GM19455 (cell line): ENCODE data around the gene CENPF.
"Not testable (repeated sequence)": the region's sequence is repeated elsewhere in the genome, so short reads cannot be mapped to it uniquely, and the experiment has no call there.

Experiments used
- ATAC-seq: cut with Tn5 transposase; IDR thresholded peaks from one replicate; pipeline ENCODE4 v1.9.1; 2021; ENCODE audit not compliant: unreplicated experiment

CENPF gene, protein sequence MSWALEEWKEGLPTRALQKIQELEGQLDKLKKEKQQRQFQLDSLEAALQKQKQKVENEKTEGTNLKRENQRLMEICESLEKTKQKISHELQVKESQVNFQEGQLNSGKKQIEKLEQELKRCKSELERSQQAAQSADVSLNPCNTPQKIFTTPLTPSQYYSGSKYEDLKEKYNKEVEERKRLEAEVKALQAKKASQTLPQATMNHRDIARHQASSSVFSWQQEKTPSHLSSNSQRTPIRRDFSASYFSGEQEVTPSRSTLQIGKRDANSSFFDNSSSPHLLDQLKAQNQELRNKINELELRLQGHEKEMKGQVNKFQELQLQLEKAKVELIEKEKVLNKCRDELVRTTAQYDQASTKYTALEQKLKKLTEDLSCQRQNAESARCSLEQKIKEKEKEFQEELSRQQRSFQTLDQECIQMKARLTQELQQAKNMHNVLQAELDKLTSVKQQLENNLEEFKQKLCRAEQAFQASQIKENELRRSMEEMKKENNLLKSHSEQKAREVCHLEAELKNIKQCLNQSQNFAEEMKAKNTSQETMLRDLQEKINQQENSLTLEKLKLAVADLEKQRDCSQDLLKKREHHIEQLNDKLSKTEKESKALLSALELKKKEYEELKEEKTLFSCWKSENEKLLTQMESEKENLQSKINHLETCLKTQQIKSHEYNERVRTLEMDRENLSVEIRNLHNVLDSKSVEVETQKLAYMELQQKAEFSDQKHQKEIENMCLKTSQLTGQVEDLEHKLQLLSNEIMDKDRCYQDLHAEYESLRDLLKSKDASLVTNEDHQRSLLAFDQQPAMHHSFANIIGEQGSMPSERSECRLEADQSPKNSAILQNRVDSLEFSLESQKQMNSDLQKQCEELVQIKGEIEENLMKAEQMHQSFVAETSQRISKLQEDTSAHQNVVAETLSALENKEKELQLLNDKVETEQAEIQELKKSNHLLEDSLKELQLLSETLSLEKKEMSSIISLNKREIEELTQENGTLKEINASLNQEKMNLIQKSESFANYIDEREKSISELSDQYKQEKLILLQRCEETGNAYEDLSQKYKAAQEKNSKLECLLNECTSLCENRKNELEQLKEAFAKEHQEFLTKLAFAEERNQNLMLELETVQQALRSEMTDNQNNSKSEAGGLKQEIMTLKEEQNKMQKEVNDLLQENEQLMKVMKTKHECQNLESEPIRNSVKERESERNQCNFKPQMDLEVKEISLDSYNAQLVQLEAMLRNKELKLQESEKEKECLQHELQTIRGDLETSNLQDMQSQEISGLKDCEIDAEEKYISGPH (N-terminal part only)

DNA sequence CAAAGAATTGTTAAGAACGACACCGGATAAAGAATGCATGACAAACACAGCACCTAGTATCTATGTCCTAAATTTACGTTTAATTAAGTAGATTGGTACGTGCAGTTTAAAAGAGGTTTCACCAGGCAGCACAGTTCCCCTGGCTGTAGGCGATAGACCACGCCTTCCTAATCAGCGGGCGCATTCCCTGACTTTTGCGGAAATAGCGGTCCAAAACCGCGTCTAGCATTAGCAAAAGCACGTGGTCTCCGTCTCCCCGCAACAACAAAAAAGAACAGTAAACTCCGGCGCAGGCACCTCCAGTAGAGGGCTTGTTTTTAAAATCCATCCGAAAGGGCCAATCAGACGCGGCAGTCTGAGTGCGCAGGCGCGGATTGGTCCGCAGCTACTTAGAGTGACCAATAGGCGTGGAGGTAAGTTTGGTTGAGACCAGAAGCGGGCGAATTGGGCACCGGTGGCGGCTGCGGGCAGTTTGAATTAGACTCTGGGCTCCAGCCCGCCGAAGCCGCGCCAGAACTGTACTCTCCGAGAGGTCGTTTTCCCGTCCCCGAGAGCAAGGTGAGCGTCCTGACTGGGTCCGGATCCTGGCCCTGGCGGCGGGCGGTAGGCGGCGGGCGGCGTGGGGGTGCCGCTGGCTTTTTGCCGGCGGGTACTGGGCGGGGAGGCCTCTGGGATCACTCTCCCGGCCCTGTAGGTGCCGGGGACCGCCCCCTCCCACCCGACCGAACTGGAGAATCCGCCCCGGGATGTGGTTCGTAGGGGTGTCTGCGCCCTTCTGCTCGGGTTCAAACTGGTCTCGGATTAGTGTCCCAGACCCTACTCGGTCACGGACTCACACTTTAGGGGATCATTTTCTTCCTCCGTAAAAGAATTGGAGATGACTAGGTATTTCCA lies at the start of gene CENPF:
Gene CENPF, plus strand, starts transcription at position 432 of the 894 bp plus-strand sequence. CDS start 10,560 bp downstream, outside the sequence.
- ATAC-seq = peak; percentile 100

DNA sequence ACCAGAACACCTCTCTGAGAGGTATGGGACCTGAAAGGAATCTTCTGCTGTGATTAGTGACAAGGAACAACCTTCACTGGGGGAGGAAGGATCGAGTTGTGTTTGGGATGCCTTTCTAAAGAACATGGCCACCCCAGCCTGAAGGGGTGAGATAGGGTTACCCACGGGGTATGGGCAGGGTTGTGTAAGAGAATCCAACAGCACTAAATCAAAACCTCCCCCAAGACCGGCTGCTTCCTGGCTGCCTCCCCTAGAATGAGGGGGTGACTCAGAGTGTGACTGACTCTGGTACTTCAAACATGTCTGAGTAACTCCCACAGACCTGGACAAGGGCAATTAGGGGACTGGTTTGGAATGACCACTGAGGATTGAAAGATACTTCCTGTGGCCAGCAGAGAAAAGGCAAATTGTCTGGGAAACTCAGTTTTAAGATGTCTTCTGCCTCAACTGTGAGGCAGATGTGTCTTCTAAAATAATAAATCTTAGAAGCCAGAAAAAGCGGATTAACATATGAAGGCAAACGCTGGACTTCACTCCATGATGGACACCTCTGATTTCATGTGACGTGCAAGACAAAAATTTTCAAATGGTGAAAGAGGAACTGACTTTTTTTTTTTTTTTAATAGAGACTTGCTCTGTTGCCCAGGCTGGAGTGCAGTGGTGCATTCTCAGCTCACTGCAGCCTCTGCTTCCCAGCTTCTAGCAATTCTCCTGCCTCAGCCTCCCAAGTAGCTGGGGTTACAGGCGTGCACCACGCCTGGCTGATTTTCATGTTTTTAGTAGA lies 44.9 kb upstream of the CENPF start:
- ATAC-seq = no peak

DNA sequence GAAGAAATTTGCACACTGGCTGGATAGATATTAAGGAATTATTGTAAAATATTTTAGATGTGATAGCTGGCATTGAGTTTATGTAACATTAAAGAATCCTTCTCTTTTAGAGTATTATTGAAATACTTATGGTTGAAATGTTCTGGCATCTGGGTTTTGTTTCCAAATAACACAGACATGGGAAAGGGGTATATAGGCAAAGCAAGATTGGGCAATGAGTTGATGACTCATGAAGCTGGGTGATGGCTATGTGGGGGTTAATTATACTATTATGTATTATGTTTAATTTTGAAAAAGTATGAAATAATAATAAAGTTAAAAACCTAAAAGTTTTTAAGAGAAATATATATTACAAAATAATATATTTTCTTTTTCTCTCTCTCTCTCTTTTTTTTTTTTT lies 39.1 kb upstream of the CENPF start:
- no peak for ATAC-seq

DNA sequence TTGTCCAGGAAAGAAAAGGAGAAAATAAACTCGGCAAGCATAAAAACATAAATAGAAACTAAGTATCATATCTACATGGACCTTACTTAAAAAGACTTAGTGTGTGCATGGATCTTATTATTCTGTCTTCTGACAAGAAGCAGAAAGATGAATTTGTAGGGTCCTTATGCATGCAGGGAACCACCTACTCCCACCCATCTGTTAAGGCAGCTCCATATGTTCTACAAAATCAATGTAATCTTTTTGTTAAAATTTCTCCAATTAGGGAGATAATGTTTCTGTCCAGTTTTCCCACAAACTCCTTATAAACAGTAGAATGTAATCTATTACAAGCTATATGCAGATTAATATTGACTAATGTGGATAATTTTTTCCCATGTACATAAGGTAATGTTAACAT lies 37.7 kb upstream of the CENPF start:
- no peak for ATAC-seq

DNA sequence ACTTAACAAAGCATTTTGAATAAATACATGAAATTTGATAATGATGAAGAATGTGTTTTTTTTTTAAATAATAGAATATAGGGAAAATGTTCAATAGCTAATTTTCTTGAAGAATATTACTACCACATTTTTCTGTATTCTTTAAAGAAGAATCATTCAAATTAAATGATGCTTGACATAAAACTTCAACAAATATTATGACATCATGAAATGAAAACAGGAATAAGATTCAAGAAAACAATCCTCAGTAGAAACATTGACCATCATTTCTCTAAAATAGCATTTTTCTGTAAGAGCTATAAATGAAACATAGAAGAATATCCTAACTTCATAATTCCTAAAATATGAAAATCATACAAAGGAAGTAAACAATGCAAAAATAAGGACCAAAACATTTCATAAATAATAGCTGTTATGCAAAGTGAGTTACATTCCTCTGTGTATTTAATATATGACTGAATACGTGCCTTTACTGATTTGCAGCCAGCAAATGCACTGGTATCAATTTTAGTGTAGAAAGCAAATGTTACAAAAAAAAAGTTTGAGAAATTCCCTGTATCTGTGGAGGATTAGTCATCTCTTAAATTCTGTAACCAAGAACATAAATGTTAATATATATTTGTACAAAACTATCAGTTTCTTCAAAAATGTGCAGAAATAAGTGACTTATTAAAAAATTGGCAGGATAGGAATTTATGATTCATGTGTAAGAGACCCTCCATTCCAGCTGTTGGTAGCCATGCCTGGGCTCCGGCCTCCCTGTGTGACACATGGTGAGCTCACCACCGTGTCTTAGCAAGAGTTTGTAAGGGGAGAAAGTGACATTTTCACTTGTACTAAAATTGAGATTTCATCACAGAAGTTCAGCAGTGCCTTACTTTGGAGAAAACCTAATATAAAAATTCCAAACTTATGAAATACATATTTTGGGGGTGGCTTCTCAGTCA lies 36.6 kb upstream of the CENPF start:
- no peak for ATAC-seq

DNA sequence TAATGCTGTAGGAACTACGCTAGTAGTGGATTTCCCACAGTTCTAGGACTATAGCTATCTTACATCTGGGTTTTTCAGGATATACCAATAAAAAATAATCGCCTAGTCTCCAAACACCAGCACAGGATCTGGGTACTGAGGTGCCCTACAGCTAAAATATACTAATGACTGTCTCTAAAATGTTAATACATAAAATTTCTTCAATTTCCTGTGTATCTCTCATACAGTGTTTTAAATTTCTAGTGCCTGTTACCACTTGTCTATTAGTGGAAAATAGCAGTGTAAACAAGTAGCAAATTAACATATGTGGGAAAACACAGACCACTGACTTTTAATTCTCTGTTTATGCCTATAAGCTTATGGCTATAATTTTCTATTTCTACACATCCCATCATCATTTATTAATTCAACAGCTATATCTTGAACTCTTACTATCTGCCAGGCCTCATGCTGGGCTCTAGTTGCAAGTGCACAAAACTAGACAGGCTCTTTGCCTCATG lies 35.5 kb upstream of the CENPF start:
- no peak for ATAC-seq

DNA sequence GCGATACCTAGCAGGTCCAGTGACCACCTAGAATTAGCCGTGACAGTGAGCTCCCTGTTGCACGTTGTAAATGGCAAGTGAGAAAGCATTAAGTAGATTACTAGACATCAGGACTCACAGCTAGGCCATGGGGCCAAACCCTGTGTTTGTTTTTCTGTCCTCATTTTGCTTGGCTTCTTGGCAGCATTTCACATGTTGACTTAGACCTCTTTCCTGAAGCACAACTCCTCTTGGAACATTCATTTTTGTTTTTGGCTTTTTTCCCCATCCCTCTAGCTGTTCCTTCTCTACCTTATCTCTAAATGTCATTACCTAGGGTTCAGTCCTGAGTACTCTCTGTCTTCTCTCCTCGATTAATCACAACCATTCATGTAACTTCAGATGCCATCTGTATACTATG lies 34.7 kb upstream of the CENPF start:
- no peak for ATAC-seq

DNA sequence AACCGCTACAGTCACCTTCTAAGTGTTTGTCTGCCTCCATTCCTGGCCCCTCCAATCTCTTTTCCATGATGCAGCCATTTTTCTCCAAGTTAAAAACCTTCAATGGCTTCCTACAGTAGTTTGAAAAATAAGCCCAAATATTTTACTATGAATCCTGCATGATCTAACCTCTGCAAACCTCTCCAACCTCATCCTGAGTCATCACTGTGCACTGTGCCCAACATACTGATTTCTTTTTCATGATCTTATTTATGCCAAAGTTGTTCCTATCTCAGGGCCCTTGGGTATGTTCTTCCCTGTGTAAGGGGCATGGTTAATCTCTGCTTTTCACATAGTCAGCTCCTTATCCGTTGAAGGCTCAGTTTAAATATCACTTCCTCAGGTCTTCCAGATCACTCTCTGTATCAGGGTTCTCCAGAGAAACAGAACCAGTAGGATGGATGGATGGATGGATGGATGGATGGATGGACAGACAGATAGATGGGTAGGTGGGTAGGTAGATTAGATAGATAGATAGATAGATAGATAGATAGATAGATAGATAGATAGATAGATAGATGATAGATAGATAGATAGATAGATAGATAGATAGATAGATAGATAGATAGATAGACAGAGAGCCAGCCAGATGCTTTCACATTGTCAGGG lies 33.5 kb upstream of the CENPF start:
- no peak for ATAC-seq

DNA sequence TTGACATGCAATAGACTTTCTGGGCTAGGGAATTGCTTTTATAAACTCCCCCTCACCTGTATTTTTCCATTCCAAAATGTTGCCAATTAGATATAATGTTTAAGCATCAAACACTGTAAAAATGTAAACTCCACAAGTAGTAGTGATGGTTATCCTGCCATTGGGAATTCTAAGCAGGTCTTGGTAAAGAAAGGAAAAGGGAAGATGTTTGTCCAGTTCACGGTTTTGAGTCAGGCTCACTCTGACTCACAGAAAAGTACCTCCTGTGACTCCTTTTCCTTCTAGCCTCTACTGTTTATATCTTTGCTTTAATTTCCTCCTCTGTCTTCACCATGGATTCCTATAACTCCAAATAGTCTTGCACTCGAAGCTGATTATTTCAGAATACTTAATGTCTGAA lies 32.6 kb upstream of the CENPF start:
- no peak for ATAC-seq

DNA sequence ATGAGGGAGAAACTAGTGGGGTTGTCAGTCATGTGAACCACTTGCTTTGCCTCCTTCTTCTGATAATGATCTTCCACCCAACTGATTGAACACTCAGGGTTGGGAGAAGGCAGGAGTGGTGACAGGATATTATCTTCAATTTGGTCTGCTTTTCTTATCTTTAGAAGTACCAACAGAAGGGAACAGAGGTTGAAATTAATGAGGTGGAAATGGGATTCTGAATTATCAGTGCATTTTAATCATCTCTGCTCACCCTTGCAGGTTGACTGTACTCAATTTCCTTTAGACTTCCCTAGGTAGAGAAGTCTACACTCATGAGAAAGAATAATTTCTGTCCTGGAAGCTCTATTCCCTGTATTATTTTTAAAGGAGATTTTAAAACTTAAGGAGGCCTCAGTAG lies 31.7 kb upstream of the CENPF start:
- ATAC-seq = no peak

DNA sequence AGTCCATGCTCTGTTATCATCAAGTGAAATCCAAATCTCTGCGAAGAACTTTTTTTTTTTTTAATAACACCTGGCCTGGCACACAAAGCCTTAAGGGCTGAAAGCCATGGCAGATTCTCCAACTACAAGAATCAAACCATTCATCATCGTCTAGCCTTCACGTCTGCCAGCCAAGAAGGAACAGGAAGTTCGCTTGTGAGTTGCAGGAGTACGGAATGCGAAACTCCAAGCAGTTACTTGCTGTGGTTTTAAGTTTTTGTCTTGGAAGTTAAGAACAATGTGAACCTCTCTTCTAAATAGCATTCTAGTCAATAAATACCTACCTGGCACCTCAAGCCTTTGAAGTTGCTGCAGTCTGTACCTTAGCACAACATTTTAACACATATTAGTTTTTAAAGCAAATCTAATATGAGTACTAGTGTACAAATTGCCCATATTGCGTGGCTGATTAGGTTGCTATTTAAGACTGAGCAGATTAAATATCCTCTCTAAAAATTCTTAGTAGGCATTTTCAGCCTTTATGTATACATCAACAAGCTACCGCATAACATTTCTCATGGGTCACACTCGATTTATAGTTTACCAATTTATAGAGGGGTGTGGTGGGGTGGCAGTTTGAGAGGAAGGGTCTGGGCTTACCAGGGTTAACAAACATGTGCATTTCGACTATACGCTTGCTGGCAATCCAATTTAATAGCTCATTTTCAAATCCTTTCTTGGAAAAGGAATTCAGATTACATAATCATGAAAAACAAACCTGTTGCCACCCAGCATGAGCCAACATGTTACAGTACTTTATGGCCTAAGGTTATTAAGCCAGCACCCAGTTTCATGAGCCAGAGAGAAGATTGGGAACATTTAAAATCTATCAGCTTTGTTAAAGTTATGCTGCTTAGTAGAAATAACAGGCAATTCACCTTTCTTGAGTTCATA lies 29.3 kb upstream of the CENPF start:
- no peak for ATAC-seq

DNA sequence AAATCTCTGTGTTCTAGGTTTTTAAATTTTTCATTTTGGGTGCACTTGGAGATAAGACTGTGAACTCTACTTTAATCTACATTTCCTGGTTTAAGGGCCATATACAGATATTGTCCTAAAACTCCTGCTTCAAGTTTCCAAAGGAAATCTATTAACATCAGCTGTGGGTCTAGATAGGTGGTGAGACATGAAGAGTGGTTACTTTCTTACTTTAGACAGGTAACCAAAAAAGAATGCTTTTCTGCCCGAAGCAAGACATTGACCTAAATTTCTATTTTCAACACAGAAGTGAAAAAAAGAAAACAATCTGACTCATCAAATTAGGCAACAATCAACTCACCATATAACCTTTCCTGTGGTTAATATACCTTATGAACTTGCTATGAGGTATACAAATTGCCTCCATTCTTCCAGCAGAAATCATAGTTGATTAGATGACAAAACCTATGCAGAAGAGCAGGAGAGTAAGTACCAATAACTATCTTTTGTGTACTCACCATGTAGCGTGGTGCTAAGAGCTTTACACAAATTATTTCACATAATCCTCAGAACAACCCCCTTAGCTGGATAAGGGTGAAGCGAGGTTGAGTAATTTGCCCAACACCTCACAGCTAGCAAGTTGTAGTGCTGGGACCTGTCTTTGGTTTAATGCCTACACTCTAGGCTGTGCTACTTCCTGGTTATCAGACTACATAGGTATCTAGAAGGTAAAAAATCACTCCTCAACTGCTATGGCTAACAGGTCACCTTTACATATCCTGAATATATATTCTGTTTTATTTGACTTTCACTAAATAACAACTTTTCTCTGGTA lies 28.2 kb upstream of the CENPF start:
- ATAC-seq = no peak

DNA sequence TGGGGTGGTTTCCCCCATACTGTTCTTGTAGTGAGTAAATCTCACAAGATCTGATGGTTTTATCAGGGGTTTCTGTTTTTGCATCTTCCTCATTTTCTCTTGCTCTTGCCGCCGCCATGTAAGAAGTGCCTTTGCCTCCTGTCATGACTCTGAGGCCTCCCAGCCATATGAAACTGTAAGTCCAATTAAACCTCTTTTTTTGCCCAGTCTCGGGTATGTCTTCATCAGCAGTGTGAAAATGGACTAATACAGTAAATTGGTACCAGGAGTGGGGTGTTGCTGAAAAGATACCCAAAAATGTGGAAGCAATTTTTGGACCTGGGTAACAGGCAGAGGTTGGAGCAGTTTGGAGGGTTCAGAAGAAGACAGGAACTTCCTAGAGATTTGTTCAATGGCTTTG lies 26.9 kb upstream of the CENPF start:
- ATAC-seq = not testable (repeated sequence)

DNA sequence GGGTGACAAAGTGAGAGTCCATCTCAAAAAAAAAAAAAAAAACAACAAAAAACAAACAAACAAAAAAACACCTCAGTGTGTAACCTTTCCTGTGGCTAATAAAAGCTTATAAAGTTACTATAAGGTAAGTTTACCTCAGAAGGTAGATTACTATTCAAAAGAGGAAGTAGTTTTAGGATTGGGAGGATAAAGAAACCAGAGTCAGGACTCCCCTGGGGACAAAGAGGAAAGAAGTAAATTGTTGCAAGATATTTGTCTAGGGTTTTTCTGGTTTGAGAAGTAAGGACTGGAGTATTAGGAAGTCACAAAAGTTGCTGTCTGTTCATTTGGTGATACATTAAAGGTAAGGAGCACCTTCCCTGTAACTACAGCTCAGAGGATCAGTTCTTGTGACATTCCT lies 23.8 kb upstream of the CENPF start:
- no peak for ATAC-seq

DNA sequence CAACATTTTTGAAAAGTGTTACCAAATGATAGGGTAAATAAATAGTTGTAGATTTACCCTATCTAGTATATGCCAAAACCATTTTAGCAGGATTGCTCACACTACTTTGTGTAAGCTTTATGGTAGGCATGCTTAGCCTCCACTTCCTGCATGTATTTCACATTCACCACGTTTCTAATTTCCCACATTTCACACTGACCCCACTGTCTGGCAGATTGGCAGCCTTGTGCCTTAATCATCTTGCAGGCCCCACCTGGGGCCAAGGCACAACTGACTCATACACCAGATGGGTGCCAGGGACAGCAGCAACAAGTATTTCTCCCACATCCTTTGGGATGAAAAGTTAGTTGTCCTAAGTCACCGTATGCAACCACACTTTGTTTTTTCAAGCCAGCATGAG lies 21.2 kb upstream of the CENPF start:
- no peak for ATAC-seq
